B cell (primary cell): ENCODE measurements around the gene PVR. TPM values are rescaled to one million over a fixed set of nuclear protein-coding genes. Genes with fewer than 3 reads are reported as not detected.

Experiments
- ATAC-seq: fragments of 200-7000 bp; cut with Tn5 transposase; one replicate; pipeline ENCODE4 v1.10.0; 2021; ENCODE audit warnings: low read depth, mild to moderate bottlenecking, moderate number of reproducible peaks, moderate library complexity
- CTCF ChIA-PET: fragments of 350-600 bp; sonication (Branson Sonifier 250); formaldehyde crosslinking; loops from one replicate; lab custom pipeline; 2021; ENCODE audit warnings: antibody characterized with exemption, inconsistent platforms; lab: Charles Lee
- POLR2A ChIA-PET: fragments of 350-600 bp; sonication (Branson Sonifier 250); formaldehyde crosslinking; loops from one replicate; lab custom pipeline; 2021; ENCODE audit warnings: antibody characterized with exemption; lab: Charles Lee
- DNase-seq: peaks from one replicate; pipeline ENCODE4 v3.0.0; 2013
- H2AFZ ChIP-seq: 2 replicates; pipeline ENCODE4 v1.6.1; 2012; ENCODE audit warnings: mild to moderate bottlenecking, low read depth, low read length; ENCODE audit not compliant: insufficient read depth, poor library complexity, severe bottlenecking
- H3K27ac ChIP-seq, 2 donors: 1 replicate in 1 of 2; 2 replicates in 1 of 2; pipeline ENCODE4 v1.5.1; 2012 to 2013; ENCODE audit warnings: low read length in 2 of 2, mild to moderate bottlenecking in 2 of 2, moderate library complexity in 1 of 2
- H3K27me3 ChIP-seq, 4 experiments: fragments of 200-600 bp in 1 of 4; sonication (generic) in 1 of 4; replicated peaks in 1 of 4; 1 replicate in 2 of 4; 2 replicates in 2 of 4; pipeline versions ENCODE4 v1.6.1 to v1.7.0; 2013 to 2016; ENCODE audit warnings: low read length in 3 of 4, mild to moderate bottlenecking in 2 of 4, mixed read lengths in 1 of 4, moderate library complexity in 1 of 4; ENCODE audit not compliant: insufficient read depth in 4 of 4, control insufficient read depth in 3 of 4; ENCODE audit errors: control extremely low read depth in 1 of 4
- H3K36me3 ChIP-seq, 2 experiments: replicated peaks in 1 of 2; 1 replicate in 1 of 2; 2 replicates in 1 of 2; pipeline versions ENCODE4 v1.6.1 to v1.7.1; 2013; ENCODE audit warnings: low read length in 1 of 2; ENCODE audit not compliant: insufficient read depth in 2 of 2, control insufficient read depth in 1 of 2; ENCODE audit errors: control extremely low read depth in 1 of 2, extremely low read depth in 1 of 2
- H3K4me1 ChIP-seq, 2 donors: fragments of 200-600 bp in 1 of 2; sonication (generic) in 1 of 2; 1 replicate in 1 of 2; 2 replicates in 1 of 2; pipeline versions ENCODE4 v1.5.1 to v1.6.1; 2013 to 2017; ENCODE audit warnings: low read length in 2 of 2; ENCODE audit not compliant: control insufficient read depth in 2 of 2, insufficient read depth in 2 of 2
- H3K4me2 ChIP-seq: replicated peaks from 2 replicates; pipeline ENCODE3; 2012; ENCODE audit warnings: mild to moderate bottlenecking, low read depth, low read length; ENCODE audit not compliant: poor library complexity, severe bottlenecking
- H3K4me3 ChIP-seq, 5 experiments: fragments of 200-600 bp in 1 of 5; sonication (generic) in 1 of 5; 1 replicate in 3 of 5; 2 replicates in 2 of 5; pipeline versions ENCODE4 v1.5.1 to v1.7.0; 2011 to 2016; ENCODE audit warnings: low read length in 4 of 5, mild to moderate bottlenecking in 4 of 5, low read depth in 2 of 5, control low read depth in 1 of 5, moderate library complexity in 1 of 5; ENCODE audit not compliant: insufficient read depth in 1 of 5; ENCODE audit errors: control extremely low read depth in 1 of 5, extremely low read depth in 1 of 5
- H3K79me2 ChIP-seq: fragments of 200-600 bp; sonication (generic); one replicate; pipeline ENCODE4 v1.6.0; 2016; ENCODE audit warnings: low read length; ENCODE audit not compliant: control insufficient read depth, insufficient read depth
- H3K9ac ChIP-seq: fragments of 200-600 bp; sonication (generic); 2 replicates; pipeline ENCODE4 v1.6.1; 2017; ENCODE audit warnings: mild to moderate bottlenecking, low read length, moderate library complexity
- H3K9me3 ChIP-seq, 3 donors: one replicate each; pipeline versions ENCODE4 v1.6.1 to v1.7.1; 2013; ENCODE audit warnings: low read length in 2 of 3; ENCODE audit not compliant: control insufficient read depth in 2 of 3, insufficient read depth in 1 of 3; ENCODE audit errors: control extremely low read depth in 1 of 3
- H4K20me1 ChIP-seq: 2 replicates; pipeline ENCODE4 v1.6.0; 2012; ENCODE audit warnings: mild to moderate bottlenecking, low read length; ENCODE audit not compliant: insufficient read depth, control insufficient read depth, poor library complexity, severe bottlenecking
- H3K27ac Mint-ChIP-seq: one replicate; pipeline ENCODE4 v1.8.0; 2021; ENCODE audit warnings: mixed read lengths
- H3K27me3 Mint-ChIP-seq: one replicate; pipeline ENCODE4 v1.8.0; 2021; ENCODE audit warnings: mixed read lengths
- H3K4me1 Mint-ChIP-seq: one replicate; pipeline ENCODE4 v1.8.0; 2021; ENCODE audit warnings: mixed read lengths
- H3K4me3 Mint-ChIP-seq: one replicate; pipeline ENCODE4 v1.8.0; 2021; ENCODE audit warnings: mixed read lengths
- H3K9me3 Mint-ChIP-seq: one replicate; pipeline ENCODE4 v1.8.0; 2022; ENCODE audit warnings: mixed read lengths; ENCODE audit not compliant: insufficient read depth
- EZH2 ChIP-seq: IDR thresholded peaks from 2 replicates; pipeline ENCODE4 v1.6.1; 2012; ENCODE audit warnings: borderline replicate concordance, low read depth, mild to moderate bottlenecking, moderate library complexity, low read length; ENCODE audit not compliant: insufficient read depth, poor library complexity, severe bottlenecking
- whole genome bisulfite sequencing: methylation state at CpG from one replicate; pipeline ENCODE4 v1.1.5; 2013; ENCODE audit warnings: missing lambda C conversion rate; ENCODE audit not compliant: insufficient coverage; 5-methylcytosine and 5-hydroxymethylcytosine counted together
- intact Hi-C: fragments of 100-400 bp; cut with micrococcal nuclease; formaldehyde crosslinking; loops from one replicate; pipeline ENCODE4 v1.10.0; 2022
- polyA plus RNA-seq: library from polyadenylated mRNA; depleted of rRNA; stranded (reverse); fragments of >200 nt; gene quantifications from 2 replicates; pipeline ENCODE4 v1.2.3, GENCODE V29; 2012
- total RNA-seq, 2 donors: library from RNA; stranded (reverse); fragments of 120-200 nt in 1 of 2; gene quantifications; 1 replicate in 1 of 2; 2 replicates in 1 of 2; pipeline versions ENCODE4 v1.2.3 to v1.2.4, GENCODE V29; 2013 to 2022
- TF ChIP-seq, protein P1 (sequence below): fragments of 200-600 bp; IDR thresholded peaks from one replicate; pipeline ENCODE4 v1.8.0; 2022; ENCODE audit warnings: antibody characterized with exemption, mild to moderate bottlenecking

PVR gene
- total and polyA plus RNA-seq, 2 donors (not counting 1 experiment from before 2014, with no cell fraction given): 0.09 to 0.67 TPM

DNA sequence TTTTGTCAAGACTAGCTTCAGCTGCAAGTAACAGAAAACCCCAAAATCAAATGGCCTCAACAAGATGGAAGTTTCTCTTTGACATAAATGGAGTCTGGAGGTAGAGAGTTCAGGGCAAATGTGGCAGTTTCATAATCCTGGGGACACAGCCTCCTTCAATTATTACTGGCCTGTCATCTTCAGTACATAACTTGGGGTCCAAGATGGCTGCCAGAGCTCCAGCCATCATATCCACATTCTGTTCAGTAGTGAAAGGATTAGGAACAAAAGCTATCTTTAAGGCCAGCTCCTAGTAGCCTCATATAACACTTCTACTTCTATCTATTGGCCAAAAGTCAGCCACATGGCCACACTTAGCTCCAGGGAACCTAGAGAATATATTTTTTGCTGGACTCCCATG lies 45.4 kb upstream of the PVR start:
- Histone ChIP-seq H3K9me3 (peaks cover 0 to 17% (median 5%) of the 10 kb centered on the region in 3 donors), H3K27ac (no peak overlapping the region), H3K36me3 (no peaks in the 10 kb centered on the region), H3K4me2 (no peak overlapping the region), H3K79me2 (no peaks in the 10 kb centered on the region), H3K9ac (no peak overlapping the region), H4K20me1 (no peaks in the 10 kb centered on the region), H3K27me3 (peaks cover 0 to 5% (median 0%) of the 10 kb centered on the region in 4 experiments), H2AFZ (no peak overlapping the region), H3K4me1 (no peaks in the 10 kb centered on the region), H3K4me3 (no peak overlapping the region)
- TF ChIP-seq, protein P1, sequence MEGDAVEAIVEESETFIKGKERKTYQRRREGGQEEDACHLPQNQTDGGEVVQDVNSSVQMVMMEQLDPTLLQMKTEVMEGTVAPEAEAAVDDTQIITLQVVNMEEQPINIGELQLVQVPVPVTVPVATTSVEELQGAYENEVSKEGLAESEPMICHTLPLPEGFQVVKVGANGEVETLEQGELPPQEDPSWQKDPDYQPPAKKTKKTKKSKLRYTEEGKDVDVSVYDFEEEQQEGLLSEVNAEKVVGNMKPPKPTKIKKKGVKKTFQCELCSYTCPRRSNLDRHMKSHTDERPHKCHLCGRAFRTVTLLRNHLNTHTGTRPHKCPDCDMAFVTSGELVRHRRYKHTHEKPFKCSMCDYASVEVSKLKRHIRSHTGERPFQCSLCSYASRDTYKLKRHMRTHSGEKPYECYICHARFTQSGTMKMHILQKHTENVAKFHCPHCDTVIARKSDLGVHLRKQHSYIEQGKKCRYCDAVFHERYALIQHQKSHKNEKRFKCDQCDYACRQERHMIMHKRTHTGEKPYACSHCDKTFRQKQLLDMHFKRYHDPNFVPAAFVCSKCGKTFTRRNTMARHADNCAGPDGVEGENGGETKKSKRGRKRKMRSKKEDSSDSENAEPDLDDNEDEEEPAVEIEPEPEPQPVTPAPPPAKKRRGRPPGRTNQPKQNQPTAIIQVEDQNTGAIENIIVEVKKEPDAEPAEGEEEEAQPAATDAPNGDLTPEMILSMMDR: no peak
- Mint-ChIP-seq H3K4me3 (no peak overlapping the region), H3K27ac (peak overlapping the region; percentile 6), H3K9me3 (peaks cover 6% of the 10 kb centered on the region), H3K4me1 (no peaks in the 10 kb centered on the region), H3K27me3 (peaks cover 38% of the 10 kb centered on the region)
- DNase-seq (no peak), ATAC-seq (no peak)
- CTCF ChIA-PET: no interaction called here
- intact Hi-C loops: no loop called here
- POLR2A ChIA-PET: no interaction called here

DNA sequence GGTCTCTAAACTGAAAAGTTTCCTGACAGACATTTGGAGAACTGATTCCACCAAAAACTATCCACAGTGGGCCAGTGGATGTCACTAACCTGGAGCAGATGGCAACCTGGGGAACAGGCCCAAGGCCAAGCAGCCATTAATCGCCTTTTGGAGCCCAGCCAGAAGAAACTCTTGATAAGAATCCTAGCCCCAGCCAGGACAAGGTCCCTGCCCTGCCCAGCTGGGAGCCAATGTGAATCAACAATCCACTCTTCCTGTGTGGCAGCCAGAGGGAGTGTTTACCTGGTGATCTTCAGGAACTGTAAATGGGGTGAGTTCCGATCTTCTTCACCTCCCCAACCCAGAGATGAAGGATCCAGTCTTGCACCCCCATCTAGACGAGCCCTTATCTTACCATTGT lies 44.8 kb upstream of the PVR start:
- ChIA-PET POLR2A (no interaction called here), CTCF (no interaction called here)
- Histone ChIP-seq H3K4me3 (no peak overlapping the region), H3K36me3 (no peaks in the 10 kb centered on the region), H2AFZ (no peak overlapping the region), H4K20me1 (no peaks in the 10 kb centered on the region), H3K27ac (no peak overlapping the region), H3K4me2 (no peak overlapping the region), H3K4me1 (no peaks in the 10 kb centered on the region), H3K27me3 (peaks cover 0 to 3% (median 0%) of the 10 kb centered on the region in 4 experiments), H3K79me2 (no peaks in the 10 kb centered on the region), H3K9ac (no peak overlapping the region), H3K9me3 (peaks cover 0 to 17% (median 5%) of the 10 kb centered on the region in 3 donors)
- Mint-ChIP-seq H3K9me3 (peaks cover 6% of the 10 kb centered on the region), H3K27ac (no peak overlapping the region), H3K4me3 (no peak overlapping the region), H3K4me1 (no peaks in the 10 kb centered on the region), H3K27me3 (peaks cover 36% of the 10 kb centered on the region)
- TF ChIP-seq, protein P1: no peak
- TF ChIP-seq EZH2: no peak
- intact Hi-C loops: no loop called here
- ATAC-seq: no peak
- WGBS: 78% methylated on average over 3 of the region's 3 CpGs
- no peak for DNase-seq
